A673 (cell line): Measurements from ENCODE around the gene APCDD1L. TPM values are rescaled to one million over a fixed set of nuclear protein-coding genes. Genes with fewer than 3 reads are reported as not detected.
A peak's percentile ranks its signal among the peaks of the same experiment; 100 is the strongest.

Experiments
- BruUV-seq: library from RNA; stranded (reverse); fragments of 400-500 nt; replicated peaks from 2 replicates; lab custom pipeline; 2021; lab: Mats Ljungman, UMichigan
- CTCF ChIA-PET: fragments of 300-600 bp; sonication (Branson Sonifier 250); formaldehyde crosslinking; loops from one replicate; lab custom pipeline; 2022; ENCODE audit warnings: antibody characterized with exemption; lab: Charles Lee
- POLR2A ChIA-PET: fragments of 300-600 bp; sonication (Branson Sonifier 250); formaldehyde crosslinking; loops from one replicate; lab custom pipeline; 2022; ENCODE audit warnings: antibody characterized with exemption; ENCODE audit not compliant: low non-redundant PET; lab: Charles Lee
- DNase-seq: peaks from one replicate; pipeline ENCODE4 v3.0.0-alpha.2; 2015; ENCODE audit warnings: low spot score
- H3K27ac ChIP-seq: fragments of 200-600 bp; sonication (generic); 2 replicates; pipeline ENCODE4 v1.5.1; 2016; ENCODE audit warnings: mixed run types, low read depth, mild to moderate bottlenecking, mixed read lengths, antibody characterized with exemption, low read length; ENCODE audit not compliant: poor library complexity, severe bottlenecking
- H3K27me3 ChIP-seq: fragments of 200-600 bp; sonication (generic); replicated peaks from 2 replicates; pipeline ENCODE4 v1.6.1; 2017; ENCODE audit warnings: mixed run types, low read depth, mild to moderate bottlenecking, mixed read lengths, antibody characterized with exemption, low read length; ENCODE audit not compliant: insufficient read depth, poor library complexity
- H3K36me3 ChIP-seq: fragments of 200-600 bp; sonication (generic); 2 replicates; pipeline ENCODE4 v1.6.1; 2016; ENCODE audit warnings: mixed run types, mild to moderate bottlenecking, mixed read lengths, antibody characterized with exemption, low read length; ENCODE audit not compliant: insufficient read depth, poor library complexity, severe bottlenecking
- H3K4me1 ChIP-seq: fragments of 200-600 bp; sonication (generic); 2 replicates; pipeline ENCODE4 v1.6.1; 2017; ENCODE audit warnings: mixed run types, mild to moderate bottlenecking, mixed read lengths, antibody characterized with exemption, low read length; ENCODE audit not compliant: insufficient read depth, poor library complexity, severe bottlenecking
- H3K4me3 ChIP-seq: fragments of 200-600 bp; sonication (generic); 2 replicates; pipeline ENCODE4 v1.5.1; 2016; ENCODE audit warnings: low read depth, mixed run types, mild to moderate bottlenecking, mixed read lengths, low read length; ENCODE audit not compliant: poor library complexity, severe bottlenecking
- H3K9me3 ChIP-seq: fragments of 200-600 bp; sonication (generic); 2 replicates; pipeline ENCODE4 v1.6.1; 2016; ENCODE audit warnings: mixed run types, low read depth, mild to moderate bottlenecking, mixed read lengths, antibody characterized with exemption, low read length; ENCODE audit not compliant: poor library complexity, severe bottlenecking
- EZH2 ChIP-seq: fragments of 200-600 bp; sonication (generic); IDR thresholded peaks from 2 replicates; pipeline ENCODE4 v1.6.1; 2017; ENCODE audit warnings: borderline replicate concordance, low read depth, mild to moderate bottlenecking, mixed read lengths, antibody characterized with exemption, low read length; ENCODE audit not compliant: poor library complexity, severe bottlenecking
- intact Hi-C: fragments of 100-400 bp; cut with micrococcal nuclease; formaldehyde crosslinking; loops from one replicate; pipeline ENCODE4 v1.10.0; 2022; ENCODE audit not compliant: unreplicated experiment
- total RNA-seq: library from RNA; stranded (reverse); gene quantifications from 2 replicates; pipeline ENCODE4 v1.2.3, GENCODE V29; 2021
- TF ChIP-seq, protein P1 (sequence below): fragments of 300-800, 200-600 bp; sonication (generic); conservative IDR thresholded peaks from 2 replicates; pipeline ENCODE4 v1.5.1; 2017; ENCODE audit warnings: low read depth, mild to moderate bottlenecking, antibody characterized with exemption, low read length, moderate library complexity, mixed read lengths

Gene APCDD1L
- total RNA-seq, 1 experiment from 2014 or later: not detected

DNA sequence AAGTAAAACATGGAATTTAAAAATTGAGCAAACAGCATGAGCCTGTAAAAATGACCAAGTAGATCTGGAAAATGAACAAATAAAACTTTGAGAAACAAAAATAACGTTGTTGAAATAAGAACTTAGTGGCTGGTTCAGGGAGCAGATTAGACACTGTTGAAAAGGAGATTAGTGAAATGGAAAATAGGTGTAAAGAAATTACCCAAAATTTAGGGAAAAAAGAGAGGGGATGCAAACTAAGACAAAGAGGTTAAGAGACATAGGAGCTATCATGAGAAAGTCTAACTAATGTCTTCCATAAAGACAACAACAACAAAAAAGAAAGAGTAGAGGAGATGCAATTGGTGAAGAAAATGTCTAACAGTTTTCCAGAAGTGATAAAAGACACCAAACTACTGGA is 29.0 kb downstream of the APCDD1L start:
- intact Hi-C loops: no loop called here
- H3K9me3 ChIP-seq: peaks cover 17% of the 10 kb centered on the region
- H3K4me3 ChIP-seq: no peak overlapping the region
- POLR2A ChIA-PET: no interaction called here
- no peaks in the 10 kb centered on the region for H3K4me1 ChIP-seq
- no peaks in the 10 kb centered on the region for H3K36me3 ChIP-seq
- DNase-seq: no peak
- no peak overlapping the region for H3K27ac ChIP-seq
- no TSS peak for BruUV-seq
- no peaks in the 10 kb centered on the region for H3K27me3 ChIP-seq
- CTCF ChIA-PET: no interaction called here
- TF ChIP-seq, protein P1, sequence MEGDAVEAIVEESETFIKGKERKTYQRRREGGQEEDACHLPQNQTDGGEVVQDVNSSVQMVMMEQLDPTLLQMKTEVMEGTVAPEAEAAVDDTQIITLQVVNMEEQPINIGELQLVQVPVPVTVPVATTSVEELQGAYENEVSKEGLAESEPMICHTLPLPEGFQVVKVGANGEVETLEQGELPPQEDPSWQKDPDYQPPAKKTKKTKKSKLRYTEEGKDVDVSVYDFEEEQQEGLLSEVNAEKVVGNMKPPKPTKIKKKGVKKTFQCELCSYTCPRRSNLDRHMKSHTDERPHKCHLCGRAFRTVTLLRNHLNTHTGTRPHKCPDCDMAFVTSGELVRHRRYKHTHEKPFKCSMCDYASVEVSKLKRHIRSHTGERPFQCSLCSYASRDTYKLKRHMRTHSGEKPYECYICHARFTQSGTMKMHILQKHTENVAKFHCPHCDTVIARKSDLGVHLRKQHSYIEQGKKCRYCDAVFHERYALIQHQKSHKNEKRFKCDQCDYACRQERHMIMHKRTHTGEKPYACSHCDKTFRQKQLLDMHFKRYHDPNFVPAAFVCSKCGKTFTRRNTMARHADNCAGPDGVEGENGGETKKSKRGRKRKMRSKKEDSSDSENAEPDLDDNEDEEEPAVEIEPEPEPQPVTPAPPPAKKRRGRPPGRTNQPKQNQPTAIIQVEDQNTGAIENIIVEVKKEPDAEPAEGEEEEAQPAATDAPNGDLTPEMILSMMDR: no peak
- no peak for TF ChIP-seq EZH2

DNA sequence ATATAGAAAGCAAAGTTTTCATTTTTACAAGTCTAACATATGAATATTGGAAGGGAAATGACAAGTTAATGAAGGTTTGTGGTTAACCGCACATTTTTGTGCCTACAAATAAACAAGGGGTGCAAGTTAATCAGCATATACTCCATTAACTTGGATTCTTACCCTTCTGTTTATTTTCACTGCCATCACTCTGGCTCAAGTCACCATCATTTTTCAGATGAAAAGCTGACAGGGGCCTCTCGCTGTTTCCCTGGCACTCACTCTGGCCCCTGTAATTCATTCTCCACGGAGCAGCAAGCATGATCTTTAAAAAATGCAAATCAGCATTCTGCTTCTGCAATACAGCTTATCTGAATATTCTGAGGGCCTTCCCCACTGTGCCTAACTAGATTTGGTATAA is 29.8 kb downstream of the APCDD1L start:
- Histone ChIP-seq H3K9me3 (peaks cover 17% of the 10 kb centered on the region), H3K4me3 (no peak overlapping the region), H3K36me3 (no peaks in the 10 kb centered on the region), H3K27me3 (no peaks in the 10 kb centered on the region), H3K27ac (no peak overlapping the region), H3K4me1 (no peaks in the 10 kb centered on the region)
- ChIA-PET CTCF (no interaction called here), POLR2A (no interaction called here)
- no TSS peak for BruUV-seq
- intact Hi-C loops: no loop called here
- TF ChIP-seq, protein P1: no peak
- no peak for TF ChIP-seq EZH2
- DNase-seq: peak; percentile 15

DNA sequence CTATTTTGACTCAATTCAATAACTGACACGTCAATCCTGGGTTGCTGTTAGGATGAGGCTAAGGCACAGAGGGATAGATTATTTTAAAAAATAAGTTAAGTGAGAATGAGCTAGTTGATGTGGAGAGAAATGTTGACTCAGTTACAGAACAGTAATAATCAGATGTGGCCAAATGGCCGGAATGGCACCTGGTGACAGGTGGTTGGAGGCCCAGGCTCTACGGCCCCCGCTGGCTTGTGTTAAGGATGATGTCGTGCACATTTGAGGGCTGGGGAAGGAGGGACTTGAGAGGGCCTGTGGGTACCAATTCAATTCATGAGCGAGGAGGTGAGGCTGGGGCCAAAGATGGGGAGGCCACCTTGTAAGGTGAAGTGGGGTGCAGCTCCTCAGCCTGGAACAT is 31.7 kb downstream of the APCDD1L start:
- DNase-seq: no peak
- Histone ChIP-seq H3K36me3 (no peaks in the 10 kb centered on the region), H3K4me1 (no peaks in the 10 kb centered on the region), H3K9me3 (peaks cover 19% of the 10 kb centered on the region), H3K4me3 (no peak overlapping the region), H3K27me3 (no peaks in the 10 kb centered on the region), H3K27ac (no peak overlapping the region)
- intact Hi-C loops: loop anchor here (5.0 kb wide), 2 partner anchors 169 to 369 kb away; partner anchors contain the start of genes GNAS, GNAS-AS1 and STX16
- POLR2A ChIA-PET: no interaction called here
- BruUV-seq: no TSS peak
- CTCF ChIA-PET: no interaction called here
- TF ChIP-seq EZH2: no peak
- TF ChIP-seq, protein P1: no peak
